K562 (cell line): ENCODE data around the gene YBX3. TPM values are rescaled to one million over a fixed set of nuclear protein-coding genes. Genes with fewer than 3 reads are reported as not detected.
A peak's percentile ranks its signal among the peaks of the same experiment; 100 is the strongest.

ENCODE experiments used
- ARID1B ChIP-seq: fragments of 450-650 bp; IDR thresholded peaks from 2 replicates; pipeline ENCODE4 v1.6.1; 2016; ENCODE audit warnings: antibody characterized with exemption, mild to moderate bottlenecking, inconsistent platforms
- FOXO4 ChIP-seq: fragments of 450-650 bp; formaldehyde crosslinking; IDR thresholded peaks from 2 replicates; pipeline ENCODE4 v1.4.0; 2020; ENCODE audit warnings: mild to moderate bottlenecking, moderate library complexity
- JUN ChIP-seq, 2 experiments: sonication (generic) in 1 of 2; formaldehyde crosslinking in 1 of 2; IDR thresholded peaks; 2 replicates each; pipeline versions ENCODE4 v1.6.1 to v1.8.0; 2012 to 2022; ENCODE audit warnings: borderline replicate concordance in 2 of 2, mild to moderate bottlenecking in 2 of 2, improper control_type of control experiment in 1 of 2, low read depth in 1 of 2, low read length in 1 of 2, missing genetic modification reagents in 1 of 2
- MNT ChIP-seq, 2 experiments: fragments of 450-650 bp; conservative IDR thresholded peaks; 2 replicates each; pipeline ENCODE4 v1.6.1; 2017; ENCODE audit warnings: mild to moderate bottlenecking in 2 of 2, moderate library complexity in 2 of 2
- NKRF ChIP-seq: fragments of 450-650 bp; IDR thresholded peaks from 2 replicates; pipeline ENCODE4 v1.6.1; 2016; ENCODE audit warnings: borderline replicate concordance
- RBFOX2 ChIP-seq: fragments of 200-400 bp; formaldehyde crosslinking; IDR thresholded peaks from 2 replicates; pipeline ENCODE4 v1.6.1; 2017; ENCODE audit warnings: low read depth, mild to moderate bottlenecking, low read length, moderate library complexity
- ZNF280A ChIP-seq: fragments of 450-650 bp; IDR thresholded peaks from 2 replicates; pipeline ENCODE4 v1.6.1; 2018; ENCODE audit warnings: mild to moderate bottlenecking, low read depth; ENCODE audit not compliant: partially characterized antibody
- ZNF696 ChIP-seq: fragments of 250-450 bp; sonication (Bioruptor Pico); conservative IDR thresholded peaks from 2 replicates; pipeline ENCODE4 v1.4.0; 2020; ENCODE audit warnings: mild to moderate bottlenecking, moderate library complexity
- polyA plus RNA-seq, 8 experiments: library from polyadenylated mRNA; depleted of rRNA in 4 of 8; stranded (reverse) in 5 of 8; unstranded in 3 of 8; fragments of >200 nt; fragmentation: Nextera tagmentation in 2 of 8; fragmentation: Illumina TruSeq in 1 of 8; extraction: Ambion mirVana in 2 of 8; extraction: Trizol in 1 of 8; gene quantifications; 2 replicates each; pipeline versions ENCODE4 v1.2.1 to v1.2.3, GENCODE V29; 2011 to 2014; ENCODE audit warnings: inconsistent platforms in 1 of 8, missing spikeins in 1 of 8
- total RNA-seq, 7 experiments: library from RNA; depleted of rRNA in 6 of 7; stranded (reverse); fragments of >200 nt in 6 of 7; fragmentation: Illumina TruSeq in 2 of 7; extraction: Trizol in 2 of 7; gene quantifications; 2 replicates each; pipeline versions ENCODE4 v1.2.1 to v1.2.3, GENCODE V29; 2011 to 2021; ENCODE audit warnings: low replicate concordance in 1 of 7

The YBX3 gene
- total and polyA plus RNA-seq, 9 of the 15 experiments (the other 6 are each of a cell fraction or from before 2014, with no cell fraction given) = 47.0 to 239 (median 81.5) TPM

- no peak for TF ChIP-seq FOXO4
- 0 out of 2 replicates have a peak, but pooled peaks have one; percentile 19 for TF ChIP-seq JUN (IDR thresholded peaks at IDR 0.05; ENCODE audit: borderline replicate concordance, low read depth, low read length)
- TF ChIP-seq JUN (CRISPR knock-in tag; IDR thresholded peaks at IDR 0.05; ENCODE audit: borderline replicate concordance) = no peak
- no peak for TF ChIP-seq ARID1B
- TF ChIP-seq ZNF696 (CRISPR knock-in tag) = no peak
- TF ChIP-seq NKRF = no peak
- TF ChIP-seq MNT (conservative IDR thresholded peaks at IDR 0.05) = 0 out of 4 replicates have a peak, but pooled peaks of 1 of the 2 experiments have one; percentile 15
- TF ChIP-seq RBFOX2 = no peak
- TF ChIP-seq ZNF280A = no peak
These were observed 13.3 kb upstream of the YBX3 start (continued) for GRCh38 chr12:10736463-10736862.
